Measurements from ENCODE around the gene TIA1. TPM values are rescaled to one million over a fixed set of nuclear protein-coding genes. Genes with fewer than 3 reads are reported as not detected.
"Not testable (repeated sequence)": the region's sequence is repeated elsewhere in the genome, so short reads cannot be mapped to it uniquely, and the experiment has no call there.

The TIA1 gene
- total and polyA plus RNA-seq, 7 donors, result 17.4 to 38.1 (median 26.1) TPM

- intact Hi-C loops (cut with DNase I), result no loop called here
- WGBS, 3 donors, result 62 to 67% (median 67%) methylated on average over 3 of the region's 3 CpGs
- Histone ChIP-seq H3K4me3 (no peak overlapping the region), H3K36me3 (ENCODE audit: insufficient read depth in 1 of 2, low read depth in 1 of 2) (peaks cover 0 to 70% of the 10 kb centered on the region in 2 donors), H3K4me1 (peaks cover 15% of the 10 kb centered on the region), H3K27ac (no peak overlapping the region), H3K27me3 (ENCODE audit: insufficient read depth in 3 of 3, low read length in 2 of 3) (no peaks in the 10 kb centered on the region), H3K9me3 (no peaks in the 10 kb centered on the region)
- DNase-seq, result no peak
- no peak for ATAC-seq
- no peak for TF ChIP-seq CTCF (IDR thresholded peaks at IDR 0.05)
Measured at GRCh38 chr2:70233926-70234325, 14.5 kb downstream of the TIA1 start.

DNA sequence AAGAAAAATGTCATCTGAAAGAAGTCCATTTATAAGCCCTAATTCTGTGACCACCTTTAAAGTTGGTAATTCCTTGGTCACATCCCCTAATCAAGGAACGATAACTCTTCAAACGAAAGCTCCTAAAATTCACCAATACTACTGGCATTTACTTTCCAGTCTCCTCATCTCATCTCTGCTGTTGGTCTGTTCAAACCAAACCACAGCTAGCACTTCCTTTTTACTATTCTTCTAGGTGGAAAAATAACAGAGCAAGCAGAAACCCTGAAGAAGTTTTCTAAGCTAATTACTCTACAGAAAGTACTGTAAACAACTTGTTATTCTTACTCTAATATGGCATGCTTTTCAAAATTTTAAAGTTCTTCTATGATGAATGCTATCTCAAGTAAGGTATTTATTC is 21.6 kb downstream of the TIA1 start:
- Histone ChIP-seq H3K36me3 (ENCODE audit: insufficient read depth in 1 of 2, low read depth in 1 of 2) (peaks cover 0 to 98% of the 10 kb centered on the region in 2 donors), H3K4me3 (no peak overlapping the region), H3K4me1 (no peaks in the 10 kb centered on the region), H3K27me3 (ENCODE audit: insufficient read depth in 3 of 3, low read length in 2 of 3) (no peaks in the 10 kb centered on the region), H3K9me3 (no peaks in the 10 kb centered on the region), H3K27ac (no peak overlapping the region)
- TF ChIP-seq CTCF (IDR thresholded peaks at IDR 0.05), result no peak
- ATAC-seq (no peak), DNase-seq (no peak)
- 84 to 100% (median 89%) methylated on average over 2 of the region's 2 CpGs for whole genome bisulfite sequencing, 3 donors
- intact Hi-C loops (cut with DNase I), result loop anchor here in 1 of 2 donors (10.0 kb wide), 1 partner anchor 52 kb away; no protein-coding TSS in a partner anchor

DNA sequence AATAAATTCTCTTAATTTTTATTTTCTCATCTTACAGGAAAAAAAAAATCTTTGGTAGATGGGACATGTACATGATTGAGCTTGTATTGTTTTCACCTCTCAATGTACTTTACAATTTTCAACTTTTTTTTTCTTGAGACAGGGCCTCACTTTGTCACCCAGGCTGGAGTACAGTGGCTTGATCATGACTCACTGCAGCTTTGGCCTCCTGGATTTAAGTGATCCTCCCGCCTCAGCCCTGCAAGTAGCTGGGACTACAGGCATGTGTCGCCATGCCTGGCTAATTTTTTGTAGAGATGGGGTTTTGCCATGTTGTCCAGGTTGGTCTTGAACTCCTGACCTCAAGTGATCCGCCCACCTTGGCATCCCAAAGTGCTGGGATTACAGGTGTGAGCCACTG is 25.1 kb downstream of the TIA1 start:
- 95 to 96% (median 95%) methylated on average over 3 of the region's 3 CpGs for WGBS, 3 donors
- peaks cover 11 to 100% of the 10 kb centered on the region in 2 donors for H3K36me3 ChIP-seq (ENCODE audit: insufficient read depth in 1 of 2, low read depth in 1 of 2)

DNA sequence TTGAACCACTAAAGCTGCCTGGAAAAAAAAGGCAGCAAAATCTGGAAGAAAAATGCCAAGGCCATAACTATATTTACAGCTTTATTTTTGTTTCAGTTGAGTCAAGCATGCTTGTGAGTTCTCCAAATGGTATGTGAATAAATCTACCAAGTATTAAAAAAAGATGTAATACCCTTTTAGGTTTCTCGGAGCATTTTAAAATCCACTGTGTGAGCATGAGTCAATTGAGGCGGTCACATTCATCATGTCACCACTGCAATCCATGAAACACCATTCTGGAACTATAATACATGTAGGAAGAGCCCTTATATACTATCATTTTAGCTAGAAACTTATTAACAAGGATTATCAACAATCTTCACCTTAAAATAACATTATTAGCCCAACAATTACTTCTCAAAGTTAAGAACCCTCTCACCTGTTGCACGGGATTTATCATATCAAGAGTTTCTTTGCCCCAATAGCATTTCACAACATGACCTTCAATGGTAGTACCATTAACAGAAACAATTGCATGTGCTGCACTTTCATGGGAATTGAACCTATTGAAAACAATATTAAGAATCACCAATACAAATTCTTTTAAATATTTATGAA is 33.4 kb downstream of the TIA1 start:
- TF ChIP-seq CTCF (IDR thresholded peaks at IDR 0.05), result no peak
- intact Hi-C loops (cut with DNase I), result no loop called here
- H3K27me3 ChIP-seq (ENCODE audit: insufficient read depth in 3 of 3, low read length in 2 of 3), result no peaks in the 10 kb centered on the region
- H3K4me3 ChIP-seq, result no peak overlapping the region
- DNase-seq (no peak), ATAC-seq (no peak)
- 93 to 96% (median 95%) methylated on average over 3 of the region's 3 CpGs for WGBS, 3 donors
- H3K27ac ChIP-seq, result no peak overlapping the region
- H3K4me1 ChIP-seq, result no peaks in the 10 kb centered on the region
- H3K9me3 ChIP-seq, result no peaks in the 10 kb centered on the region
- H3K36me3 ChIP-seq (ENCODE audit: insufficient read depth in 1 of 2, low read depth in 1 of 2), result peaks cover 11 to 95% of the 10 kb centered on the region in 2 donors

More for the DNA sequence above, 25.1 kb downstream of the TIA1 start:
- not testable (repeated sequence) for DNase-seq; H3K4me1 ChIP-seq; ATAC-seq; H3K27ac ChIP-seq; H3K4me3 ChIP-seq; H3K9me3 ChIP-seq; H3K27me3 ChIP-seq (ENCODE audit: insufficient read depth in 3 of 3, low read length in 2 of 3)
- intact Hi-C loops (cut with DNase I), result loop anchor here in 1 of 2 donors (10.0 kb wide), 1 partner anchor 49 kb away; no protein-coding TSS in a partner anchor

DNA sequence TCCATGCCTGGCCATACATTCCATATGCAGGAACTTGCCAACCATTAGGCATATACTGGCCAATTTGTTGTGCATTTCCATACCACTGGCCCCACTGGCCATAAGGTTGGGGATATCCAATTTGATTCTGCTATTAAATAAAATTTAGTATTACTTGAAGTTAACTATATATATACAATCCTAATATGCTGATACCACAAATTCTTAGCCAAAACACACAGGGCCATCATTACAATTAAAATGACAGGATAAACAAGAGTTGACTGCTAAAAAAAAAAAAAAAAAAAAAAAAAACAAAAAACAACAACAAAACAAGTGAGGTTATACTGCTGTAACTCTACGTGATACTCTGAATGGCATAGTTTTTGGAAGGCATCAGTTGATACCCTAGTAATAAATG is 34.1 kb downstream of the TIA1 start:
- Histone ChIP-seq H3K9me3 (no peaks in the 10 kb centered on the region), H3K4me3 (no peak overlapping the region), H3K27me3 (ENCODE audit: insufficient read depth in 3 of 3, low read length in 2 of 3) (no peaks in the 10 kb centered on the region), H3K4me1 (no peaks in the 10 kb centered on the region), H3K36me3 (ENCODE audit: insufficient read depth in 1 of 2, low read depth in 1 of 2) (peaks cover 6 to 95% of the 10 kb centered on the region in 2 donors), H3K27ac (no peak overlapping the region)
- ATAC-seq (no peak), DNase-seq (no peak)
- intact Hi-C loops (cut with DNase I), result no loop called here
- no peak for TF ChIP-seq CTCF (IDR thresholded peaks at IDR 0.05)
- WGBS, 3 donors, result 94 to 97% (median 96%) methylated on average over 1 of the region's 1 CpG
